K562 (cell line): ENCODE results near the gene BCAR3. TPM values are rescaled to one million over a fixed set of nuclear protein-coding genes. Genes with fewer than 3 reads are reported as not detected.

Source experiments
- ATAC-seq: fragments of 200-7000 bp; cut with Tn5 transposase; 3 replicates; pipeline ENCODE4 v1.9.1; 2020; ENCODE audit warnings: moderate library complexity
- BruUV-seq: library from RNA; stranded (reverse); fragments of 400-500 nt; replicated peaks from 2 replicates; lab custom pipeline; 2021; lab: Mats Ljungman, UMichigan
- CTCF ChIA-PET: fragments of 300-600 bp; formaldehyde crosslinking; extraction: SDS; loops from one replicate; lab custom pipeline; 2021; ENCODE audit warnings: low intra/inter-chr PET ratio; lab: Yijun Ruan, JAX
- POLR2A ChIA-PET: fragments of 300-600, 350-650 bp; sonication (Branson Sonifier 250); formaldehyde crosslinking; extraction: SDS; loops from one replicate; lab custom pipeline; 2021; ENCODE audit warnings: antibody characterized with exemption, inconsistent platforms; lab: Yijun Ruan, JAX
- DNase-seq, 4 experiments: peaks; one replicate each; pipeline versions ENCODE4 v3.0.0 to v3.0.0-alpha.2; 2011 to 2018; ENCODE audit warnings: low spot score in 3 of 4, mixed read lengths in 3 of 4; ENCODE audit errors: extremely low read depth in 1 of 4
- FAIRE-seq: peaks from 2 replicates; lab custom pipeline; 2011; peaks lifted over from hg19 to GRCh38; lab: Jason Lieb, UNC
- H2AFZ ChIP-seq: 2 replicates; pipeline ENCODE4 v1.6.0; 2011; ENCODE audit warnings: low read depth, low read length, control low read depth, inconsistent platforms
- H3K27ac ChIP-seq: fragments of 200-600 bp; 3 replicates; pipeline ENCODE4 v1.8.0; 2011; ENCODE audit warnings: low read depth, mild to moderate bottlenecking, control low read depth, inconsistent platforms, low read length, moderate library complexity, mixed read lengths; ENCODE audit errors: extremely low read depth
- H3K27me3 ChIP-seq, 2 experiments: fragments of 300-600 bp in 1 of 2; 2 replicates in 1 of 2; 3 replicates in 1 of 2; pipeline versions ENCODE4 v1.6.0 to v1.8.0; 2011; ENCODE audit warnings: inconsistent platforms in 2 of 2, low read length in 2 of 2, mild to moderate bottlenecking in 1 of 2, mixed read lengths in 1 of 2, moderate library complexity in 1 of 2; ENCODE audit not compliant: control insufficient read depth in 2 of 2, insufficient read depth in 2 of 2
- H3K36me3 ChIP-seq: fragments of 300-600 bp; 3 replicates; pipeline ENCODE4 v1.8.0; 2011; ENCODE audit warnings: mild to moderate bottlenecking, low read length, inconsistent platforms; ENCODE audit not compliant: control insufficient read depth, insufficient read depth
- H3K4me1 ChIP-seq, 2 experiments: fragments of 200-600 bp in 1 of 2; replicated peaks in 1 of 2; 2 replicates in 1 of 2; 3 replicates in 1 of 2; pipeline versions ENCODE4 v1.5.1 to v1.8.0; 2011; ENCODE audit warnings: inconsistent platforms in 2 of 2, low read length in 2 of 2, mild to moderate bottlenecking in 1 of 2, mixed read lengths in 1 of 2, moderate library complexity in 1 of 2; ENCODE audit not compliant: control insufficient read depth in 2 of 2, insufficient read depth in 2 of 2
- H3K4me2 ChIP-seq: 2 replicates; pipeline ENCODE4 v1.6.1; 2011; ENCODE audit warnings: low read length, control low read depth, inconsistent platforms, mixed read lengths; ENCODE audit not compliant: insufficient read depth
- H3K4me3 ChIP-seq: fragments of 200-600 bp; sonication (generic), shearing (Covaris generic); 2 replicates; pipeline ENCODE4 v1.5.1; 2016; ENCODE audit warnings: control low read depth, inconsistent platforms
- H3K79me2 ChIP-seq: fragments of 200-600 bp; 3 replicates; pipeline ENCODE4 v1.8.0; 2011; ENCODE audit warnings: low read length, inconsistent platforms; ENCODE audit not compliant: control insufficient read depth, insufficient read depth
- H3K9ac ChIP-seq, 2 experiments: 2 replicates each; pipeline versions ENCODE4 v1.6.0 to v1.6.1; 2011; ENCODE audit warnings: low read depth in 2 of 2, low read length in 2 of 2, control low read depth in 1 of 2, inconsistent platforms in 1 of 2, mild to moderate bottlenecking in 1 of 2, mixed read lengths in 1 of 2; ENCODE audit not compliant: insufficient read depth in 1 of 2
- H3K9me1 ChIP-seq: one replicate; pipeline ENCODE4 v1.6.0; 2011; ENCODE audit warnings: inconsistent platforms, mild to moderate bottlenecking, low read length, moderate library complexity; ENCODE audit not compliant: control insufficient read depth, insufficient read depth
- H3K9me3 ChIP-seq: replicated peaks from 2 replicates; pipeline ENCODE4 v1.5.1; 2011; ENCODE audit warnings: low read depth, low read length, inconsistent platforms; ENCODE audit not compliant: control insufficient read depth, insufficient read depth
- H4K20me1 ChIP-seq: replicated peaks from 2 replicates; pipeline ENCODE4 v1.6.1; 2011; ENCODE audit warnings: low read length, inconsistent platforms, mixed read lengths; ENCODE audit not compliant: control insufficient read depth, insufficient read depth
- ATF7 ChIP-seq: fragments of 450-650 bp; IDR thresholded peaks from 2 replicates; pipeline ENCODE4 v1.7.1; 2014; ENCODE audit warnings: mild to moderate bottlenecking, moderate library complexity
- DNMT1 ChIP-seq: fragments of 450-650 bp; IDR thresholded peaks from 2 replicates; pipeline ENCODE4 v1.6.1; 2016; ENCODE audit warnings: antibody characterized with exemption, mild to moderate bottlenecking
- GATAD2B ChIP-seq: fragments of 450-650 bp; IDR thresholded peaks from 2 replicates; pipeline ENCODE4 v1.6.1; 2017; ENCODE audit warnings: mild to moderate bottlenecking, borderline replicate concordance
- MAZ ChIP-seq, 2 experiments: fragments of 450-650 bp in 1 of 2; sonication (generic) in 1 of 2; formaldehyde crosslinking; IDR thresholded peaks in 1 of 2; conservative IDR thresholded peaks in 1 of 2; 2 replicates each; pipeline versions ENCODE4 v1.4.0 to v1.5.0; 2020; ENCODE audit warnings: mild to moderate bottlenecking in 1 of 2, missing genetic modification reagents in 1 of 2
- MYC ChIP-seq, 2 experiments: fragments of 250-450 bp in 1 of 2; sonication (Bioruptor Pico) in 1 of 2; IDR thresholded peaks; 2 replicates each; pipeline versions ENCODE4 v1.5.1 to v1.6.1; 2012 to 2021; ENCODE audit warnings: low read depth in 2 of 2, borderline replicate concordance in 1 of 2, improper control_type of control experiment in 1 of 2, low read length in 1 of 2, mild to moderate bottlenecking in 1 of 2, moderate library complexity in 1 of 2
- ZNF232 ChIP-seq: sonication (generic); formaldehyde crosslinking; IDR thresholded peaks from 2 replicates; pipeline ENCODE4 v1.8.0; 2022; ENCODE audit warnings: mild to moderate bottlenecking, missing genetic modification reagents
- WGBS: fragments of 100-300 bp; shearing (Covaris generic); methylation state at CpG from one replicate; pipeline ENCODE4 v1.1.6; 2016; ENCODE audit warnings: low coverage, mixed read lengths; ENCODE audit not compliant: insufficient coverage; ENCODE audit errors: missing lambda C conversion rate; 5-methylcytosine and 5-hydroxymethylcytosine counted together
- in situ Hi-C: fragments of 300-500 bp; cut with MboI; formaldehyde crosslinking; loops from 4 replicates; pipeline ENCODE4 v1.15.0; 2018; ENCODE audit warnings: inconsistent platforms, mixed read lengths
- intact Hi-C: fragments of 100-400 bp; cut with micrococcal nuclease; formaldehyde crosslinking; loops from 2 replicates; pipeline ENCODE4 v1.14.2; 2022
- polyA plus RNA-seq, 8 experiments: library from polyadenylated mRNA; depleted of rRNA in 4 of 8; stranded (reverse) in 5 of 8; unstranded in 3 of 8; fragments of >200 nt; fragmentation: Nextera tagmentation in 2 of 8; fragmentation: Illumina TruSeq in 1 of 8; extraction: Ambion mirVana in 2 of 8; extraction: Trizol in 1 of 8; gene quantifications; 2 replicates each; pipeline versions ENCODE4 v1.2.1 to v1.2.3, GENCODE V29; 2011 to 2014; ENCODE audit warnings: inconsistent platforms in 1 of 8, missing spikeins in 1 of 8
- total RNA-seq, 7 experiments: library from RNA; depleted of rRNA in 6 of 7; stranded (reverse); fragments of >200 nt in 6 of 7; fragmentation: Illumina TruSeq in 2 of 7; extraction: Trizol in 2 of 7; gene quantifications; 2 replicates each; pipeline versions ENCODE4 v1.2.1 to v1.2.3, GENCODE V29; 2011 to 2021; ENCODE audit warnings: low replicate concordance in 1 of 7
- TF ChIP-seq, protein P1 (sequence below): fragments of 250-450 bp; sonication (Bioruptor Pico); IDR thresholded peaks from 2 replicates; pipeline ENCODE4 v1.4.0; 2020

Gene BCAR3
- total and polyA plus RNA-seq, 9 of the 15 experiments (the other 6 are each of a cell fraction or from before 2014, with no cell fraction given) = 1.8 to 6.3 (median 3.8) TPM

DNA sequence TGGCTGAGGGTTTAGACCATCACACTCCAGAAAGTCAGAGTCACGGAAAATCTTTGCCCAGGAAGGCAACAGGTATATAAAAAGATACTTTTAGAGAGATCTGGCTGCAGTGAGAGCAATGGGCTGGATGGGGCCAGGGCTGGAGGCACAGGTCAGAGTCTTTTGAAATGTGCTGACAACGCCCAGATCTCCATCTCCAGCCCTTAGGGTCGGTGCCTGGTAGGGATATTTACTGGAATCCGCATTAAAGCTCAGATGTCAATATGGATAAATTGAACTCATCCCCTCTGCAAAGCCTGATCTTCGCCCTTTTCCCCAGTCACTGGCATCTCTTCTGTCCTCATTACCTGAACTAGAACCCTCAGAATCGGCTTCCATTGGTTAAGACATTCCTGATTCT, 82.2 kb downstream of the BCAR3 start:
- Histone ChIP-seq H3K27ac (no peak overlapping the region), H3K9me1 (no peaks in the 10 kb centered on the region), H3K9ac (no peak overlapping the region), H3K4me3 (no peak overlapping the region), H3K4me2 (no peak overlapping the region), H4K20me1 (no peaks in the 10 kb centered on the region), H3K36me3 (no peaks in the 10 kb centered on the region), H3K27me3 (peaks cover 43 to 54% of the 10 kb centered on the region in 2 experiments), H3K79me2 (no peaks in the 10 kb centered on the region), H3K4me1 (no peaks in the 10 kb centered on the region), H3K9me3 (no peaks in the 10 kb centered on the region), H2AFZ (no peak overlapping the region)
- no peak for TF ChIP-seq ZNF232 (CRISPR knock-in tag)
- no peak for TF ChIP-seq ATF7
- no peak for TF ChIP-seq MAZ (CRISPR knock-in tag; conservative IDR thresholded peaks at IDR 0.05 in 1 of 2, IDR thresholded peaks at IDR 0.05 in 1 of 2)
- TF ChIP-seq DNMT1 = no peak
- TF ChIP-seq, protein P1, sequence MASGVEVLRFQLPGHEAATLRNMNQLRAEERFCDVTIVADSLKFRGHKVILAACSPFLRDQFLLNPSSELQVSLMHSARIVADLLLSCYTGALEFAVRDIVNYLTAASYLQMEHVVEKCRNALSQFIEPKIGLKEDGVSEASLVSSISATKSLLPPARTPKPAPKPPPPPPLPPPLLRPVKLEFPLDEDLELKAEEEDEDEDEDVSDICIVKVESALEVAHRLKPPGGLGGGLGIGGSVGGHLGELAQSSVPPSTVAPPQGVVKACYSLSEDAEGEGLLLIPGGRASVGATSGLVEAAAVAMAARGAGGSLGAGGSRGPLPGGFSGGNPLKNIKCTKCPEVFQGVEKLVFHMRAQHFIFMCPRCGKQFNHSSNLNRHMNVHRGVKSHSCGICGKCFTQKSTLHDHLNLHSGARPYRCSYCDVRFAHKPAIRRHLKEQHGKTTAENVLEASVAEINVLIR = no peak
- TF ChIP-seq GATAD2B = no peak
- TF ChIP-seq MYC (IDR thresholded peaks at IDR 0.05; ENCODE audit: low read depth, low read length) = no peak
- TF ChIP-seq MYC (CRISPR knock-in tag; IDR thresholded peaks at IDR 0.05; ENCODE audit: borderline replicate concordance, low read depth) = no peak
- FAIRE-seq (no peak), DNase-seq (no peak), ATAC-seq (no peak)
- no TSS peak for BruUV-seq
- in situ Hi-C loops = no loop called here
- intact Hi-C loops = no loop called here
- ChIA-PET CTCF (no interaction called here), POLR2A (no interaction called here)
- 5% methylated on average over 6 of the region's 6 CpGs for WGBS
